Measurements from ENCODE around the gene MYADM.

MYADM gene

DNA sequence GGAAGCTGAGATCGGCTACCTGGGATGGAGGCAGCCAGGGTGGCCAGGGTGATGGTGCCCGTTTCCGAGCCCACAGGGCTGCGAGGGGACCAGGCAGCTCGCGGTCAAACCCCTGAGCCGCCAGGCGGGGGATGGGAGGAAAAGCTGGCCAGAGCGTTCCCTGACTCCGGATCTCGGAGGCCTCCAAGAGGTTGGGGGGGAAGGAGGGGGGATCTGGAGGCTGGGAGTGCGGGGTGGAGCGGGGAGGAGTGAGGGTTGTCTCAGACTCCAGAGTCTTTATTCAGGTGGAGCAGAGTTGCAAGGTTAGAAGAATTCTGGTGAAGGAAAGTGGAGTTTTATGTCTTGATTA lies 42.5 kb downstream of the MYADM start:
- no peak overlapping the region for H3K18ac ChIP-seq (ENCODE audit: low read length)
- no peak overlapping the region for H3K23ac ChIP-seq (ENCODE audit: low read length)
- no peak overlapping the region for H3K9ac ChIP-seq (ENCODE audit: low read length)
- WGBS (ENCODE audit: extremely low coverage, insufficient coverage, insufficient read length): no CpG with 5 or more reads among the region's 13 CpGs
- H3K4me2 ChIP-seq (ENCODE audit: low read length): no peak overlapping the region
- H4K8ac ChIP-seq (ENCODE audit: low read depth, low read length): no peak overlapping the region
- no peak overlapping the region for H2BK5ac ChIP-seq (ENCODE audit: low read depth, low read length, poor library complexity)
- H3K4ac ChIP-seq (ENCODE audit: low read depth, low read length): no peak overlapping the region
- no peak for DNase-seq
- no peaks in the 10 kb centered on the region for H3K36me3 ChIP-seq (ENCODE audit: control insufficient read depth in 1 of 2, insufficient read depth in 2 of 2, low read length in 2 of 2)
- H3K9me3 ChIP-seq (ENCODE audit: insufficient read depth, low read depth, low read length): peaks cover 3% of the 10 kb centered on the region
- H2BK12ac ChIP-seq (ENCODE audit: low read length): no peak overlapping the region
- peaks cover 3% of the 10 kb centered on the region in 2 experiments for H3K4me1 ChIP-seq (ENCODE audit: control insufficient read depth in 1 of 2, insufficient read depth in 2 of 2, low read length in 2 of 2)
- no peak overlapping the region for H2AFZ ChIP-seq (ENCODE audit: insufficient read depth, low read length, poor library complexity)
- H4K12ac ChIP-seq (ENCODE audit: low read depth, low read length): no peak overlapping the region
- H3K79me2 ChIP-seq (ENCODE audit: control insufficient read depth, insufficient read depth, low read length, poor library complexity): no peaks in the 10 kb centered on the region
- no peak overlapping the region for H3K4me3 ChIP-seq (ENCODE audit: low read depth, low read length)
- H4K91ac ChIP-seq (ENCODE audit: low read depth, low read length): no peak overlapping the region
- no peak overlapping the region for H2AK5ac ChIP-seq (ENCODE audit: low read length)
- H3K14ac ChIP-seq (ENCODE audit: low read length): no peak overlapping the region
- peaks cover 39% of the 10 kb centered on the region for H3K27me3 ChIP-seq (ENCODE audit: insufficient read depth, low read length)
- H3K27ac ChIP-seq (ENCODE audit: low read depth, low read length): no peak overlapping the region
- no peak overlapping the region for H2BK120ac ChIP-seq (ENCODE audit: insufficient read depth, low read length, poor library complexity)
- H3K79me1 ChIP-seq (ENCODE audit: low read length): no peaks in the 10 kb centered on the region

DNA sequence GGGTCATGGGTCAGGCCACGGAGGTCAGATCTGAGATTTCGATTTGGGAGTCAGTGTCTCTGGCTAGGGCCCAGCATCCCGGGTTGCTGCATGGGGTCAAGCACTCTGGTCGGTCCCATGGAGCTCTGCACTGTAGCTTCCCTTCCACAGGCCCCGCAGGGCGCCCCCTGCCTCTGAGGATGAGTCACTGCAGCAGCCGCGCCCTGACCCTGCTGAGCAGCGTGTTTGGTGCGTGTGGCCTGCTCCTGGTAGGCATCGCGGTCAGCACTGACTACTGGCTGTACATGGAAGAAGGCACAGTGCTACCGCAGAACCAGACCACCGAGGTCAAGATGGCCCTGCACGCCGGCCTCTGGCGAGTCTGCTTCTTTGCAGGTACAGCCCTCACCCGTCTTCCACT lies 45.0 kb downstream of the MYADM start:
- no peak overlapping the region for H3K23ac ChIP-seq (ENCODE audit: low read length)
- H3K4me1 ChIP-seq (ENCODE audit: control insufficient read depth in 1 of 2, insufficient read depth in 2 of 2, low read length in 2 of 2): peaks cover 0 to 3% of the 10 kb centered on the region in 2 experiments
- no peak overlapping the region for H4K91ac ChIP-seq (ENCODE audit: low read depth, low read length)
- DNase-seq: no peak
- no peak overlapping the region for H3K4me3 ChIP-seq (ENCODE audit: low read depth, low read length)
- no peaks in the 10 kb centered on the region for H3K79me1 ChIP-seq (ENCODE audit: low read length)
- peaks cover 31% of the 10 kb centered on the region for H3K27me3 ChIP-seq (ENCODE audit: insufficient read depth, low read length)
- H3K9me3 ChIP-seq (ENCODE audit: insufficient read depth, low read depth, low read length): peaks cover 3% of the 10 kb centered on the region
- no peak overlapping the region for H3K18ac ChIP-seq (ENCODE audit: low read length)
- H3K79me2 ChIP-seq (ENCODE audit: control insufficient read depth, insufficient read depth, low read length, poor library complexity): no peaks in the 10 kb centered on the region
- no peak overlapping the region for H4K12ac ChIP-seq (ENCODE audit: low read depth, low read length)
- H3K27ac ChIP-seq (ENCODE audit: low read depth, low read length): no peak overlapping the region
- no peak overlapping the region for H4K8ac ChIP-seq (ENCODE audit: low read depth, low read length)
- H2BK12ac ChIP-seq (ENCODE audit: low read length): no peak overlapping the region
- H3K4ac ChIP-seq (ENCODE audit: low read depth, low read length): no peak overlapping the region
- H3K4me2 ChIP-seq (ENCODE audit: low read length): no peak overlapping the region
- H2BK120ac ChIP-seq (ENCODE audit: insufficient read depth, low read length, poor library complexity): no peak overlapping the region
- no peak overlapping the region for H2AK5ac ChIP-seq (ENCODE audit: low read length)
- no peak overlapping the region for H2AFZ ChIP-seq (ENCODE audit: insufficient read depth, low read length, poor library complexity)
- no peak overlapping the region for H3K9ac ChIP-seq (ENCODE audit: low read length)
- no peak overlapping the region for H3K14ac ChIP-seq (ENCODE audit: low read length)
- no CpG with 5 or more reads among the region's 18 CpGs for WGBS (ENCODE audit: extremely low coverage, insufficient coverage, insufficient read length)
- no peak overlapping the region for H2BK5ac ChIP-seq (ENCODE audit: low read depth, low read length, poor library complexity)
- H3K36me3 ChIP-seq (ENCODE audit: control insufficient read depth in 1 of 2, insufficient read depth in 2 of 2, low read length in 2 of 2): no peaks in the 10 kb centered on the region

DNA sequence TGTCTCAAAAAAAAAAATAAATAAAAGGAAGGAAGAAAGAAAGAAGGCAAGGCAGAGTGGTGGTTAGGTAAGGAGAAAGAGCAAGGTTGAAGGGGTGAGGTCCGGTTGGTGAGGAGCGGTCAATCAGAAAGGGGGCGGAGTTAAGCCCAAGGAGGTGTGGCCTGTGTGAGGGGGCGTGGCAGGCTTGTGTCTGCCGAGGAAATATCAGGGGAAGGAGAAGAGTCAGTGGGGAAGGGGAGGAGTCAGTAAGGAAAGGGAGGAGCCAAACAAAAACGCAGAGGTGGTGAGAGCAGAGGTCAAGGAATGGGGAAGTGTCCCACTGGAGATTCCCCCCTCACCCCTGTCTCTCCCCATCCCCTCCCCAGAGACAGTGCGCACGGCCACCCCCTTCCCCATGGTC lies 47.3 kb downstream of the MYADM start:
- H3K4me3 ChIP-seq (ENCODE audit: low read depth, low read length): no peak overlapping the region
- no peak overlapping the region for H3K9ac ChIP-seq (ENCODE audit: low read length)
- no peak overlapping the region for H2AK5ac ChIP-seq (ENCODE audit: low read length)
- no peak overlapping the region for H4K91ac ChIP-seq (ENCODE audit: low read depth, low read length)
- no peak overlapping the region for H2BK5ac ChIP-seq (ENCODE audit: low read depth, low read length, poor library complexity)
- no peaks in the 10 kb centered on the region for H3K9me3 ChIP-seq (ENCODE audit: insufficient read depth, low read depth, low read length)
- no peak overlapping the region for H2AFZ ChIP-seq (ENCODE audit: insufficient read depth, low read length, poor library complexity)
- peaks cover 8% of the 10 kb centered on the region for H3K27me3 ChIP-seq (ENCODE audit: insufficient read depth, low read length)
- H3K18ac ChIP-seq (ENCODE audit: low read length): no peak overlapping the region
- H3K27ac ChIP-seq (ENCODE audit: low read depth, low read length): no peak overlapping the region
- H2BK12ac ChIP-seq (ENCODE audit: low read length): no peak overlapping the region
- H4K12ac ChIP-seq (ENCODE audit: low read depth, low read length): no peak overlapping the region
- H4K8ac ChIP-seq (ENCODE audit: low read depth, low read length): no peak overlapping the region
- H3K36me3 ChIP-seq (ENCODE audit: control insufficient read depth in 1 of 2, insufficient read depth in 2 of 2, low read length in 2 of 2): no peaks in the 10 kb centered on the region
- no peak overlapping the region for H3K14ac ChIP-seq (ENCODE audit: low read length)
- H3K23ac ChIP-seq (ENCODE audit: low read length): no peak overlapping the region
- H2BK120ac ChIP-seq (ENCODE audit: insufficient read depth, low read length, poor library complexity): no peak overlapping the region
- WGBS (ENCODE audit: extremely low coverage, insufficient coverage, insufficient read length): no CpG with 5 or more reads among the region's 8 CpGs
- H3K79me2 ChIP-seq (ENCODE audit: control insufficient read depth, insufficient read depth, low read length, poor library complexity): no peaks in the 10 kb centered on the region
- H3K79me1 ChIP-seq (ENCODE audit: low read length): no peaks in the 10 kb centered on the region
- DNase-seq: no peak
- no peak overlapping the region for H3K4ac ChIP-seq (ENCODE audit: low read depth, low read length)
- H3K4me1 ChIP-seq (ENCODE audit: control insufficient read depth in 1 of 2, insufficient read depth in 2 of 2, low read length in 2 of 2): no peaks in the 10 kb centered on the region
- H3K4me2 ChIP-seq (ENCODE audit: low read length): no peak overlapping the region

DNA sequence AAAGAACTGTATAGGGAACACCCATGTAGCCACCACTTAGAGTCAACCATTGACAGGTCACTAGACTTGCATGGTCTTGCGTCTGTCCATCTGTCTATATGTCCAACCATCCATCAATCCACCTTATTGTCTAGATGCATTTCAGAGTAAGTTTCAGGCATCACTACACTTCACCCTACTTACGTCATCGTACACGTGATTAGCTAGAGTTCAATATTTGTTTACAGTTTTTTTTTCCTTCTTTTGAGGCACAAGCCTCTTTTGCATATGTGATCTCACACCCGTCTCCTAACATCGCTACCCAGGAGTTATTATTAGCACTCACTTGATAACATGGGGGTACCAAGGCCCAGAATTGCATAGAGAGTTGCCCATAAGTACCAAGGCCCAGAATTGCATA lies 48.3 kb downstream of the MYADM start:
- Histone ChIP-seq H3K27me3 (ENCODE audit: insufficient read depth, low read length) (no peaks in the 10 kb centered on the region), H2BK5ac (ENCODE audit: low read depth, low read length, poor library complexity) (no peak overlapping the region), H3K9me3 (ENCODE audit: insufficient read depth, low read depth, low read length) (no peaks in the 10 kb centered on the region), H3K23ac (ENCODE audit: low read length) (no peak overlapping the region), H3K27ac (ENCODE audit: low read depth, low read length) (no peak overlapping the region), H3K9ac (ENCODE audit: low read length) (no peak overlapping the region), H3K79me1 (ENCODE audit: low read length) (no peaks in the 10 kb centered on the region), H3K79me2 (ENCODE audit: control insufficient read depth, insufficient read depth, low read length, poor library complexity) (no peaks in the 10 kb centered on the region), H3K4ac (ENCODE audit: low read depth, low read length) (no peak overlapping the region), H3K4me3 (ENCODE audit: low read depth, low read length) (no peak overlapping the region), H3K14ac (ENCODE audit: low read length) (no peak overlapping the region), H3K18ac (ENCODE audit: low read length) (no peak overlapping the region), H4K12ac (ENCODE audit: low read depth, low read length) (no peak overlapping the region), H2BK120ac (ENCODE audit: insufficient read depth, low read length, poor library complexity) (no peak overlapping the region), H4K8ac (ENCODE audit: low read depth, low read length) (no peak overlapping the region), H2AK5ac (ENCODE audit: low read length) (no peak overlapping the region), H3K4me1 (ENCODE audit: control insufficient read depth in 1 of 2, insufficient read depth in 2 of 2, low read length in 2 of 2) (no peaks in the 10 kb centered on the region), H2AFZ (ENCODE audit: insufficient read depth, low read length, poor library complexity) (no peak overlapping the region), H2BK12ac (ENCODE audit: low read length) (no peak overlapping the region), H3K4me2 (ENCODE audit: low read length) (no peak overlapping the region), H4K91ac (ENCODE audit: low read depth, low read length) (no peak overlapping the region), H3K36me3 (ENCODE audit: control insufficient read depth in 1 of 2, insufficient read depth in 2 of 2, low read length in 2 of 2) (no peaks in the 10 kb centered on the region)
- no CpG with 5 or more reads among the region's 6 CpGs for WGBS (ENCODE audit: extremely low coverage, insufficient coverage, insufficient read length)
- no peak for DNase-seq

Data from trophoblast cell (in vitro differentiated cells and primary cell).